Activated T-helper 1 cell treated with anti-CD3 and anti-CD28 coated beads, Interleukin-12 subunit alpha, Interleukin-12 subunit beta, Interleukin-2, Interleukin-4 antibody, amounts not matched to agents 30 ng/mL and 10 ng/mL and 1 ng/mL, durations not matched to agents 14 hours and 24 hours and 36 hours (primary cell): ENCODE measurements around the gene SLC66A2. TPM values are rescaled to one million over a fixed set of nuclear protein-coding genes. Genes with fewer than 3 reads are reported as not detected.

Source experiments
- DNase-seq: peaks from one replicate; pipeline ENCODE4 v3.0.0; 2021; ENCODE audit warnings: low spot score
- H3K27ac Mint-ChIP-seq: one replicate; pipeline ENCODE4 v1.8.0; 2021; ENCODE audit warnings: mild to moderate bottlenecking, mixed read lengths
- H3K27me3 Mint-ChIP-seq: one replicate; pipeline ENCODE4 v1.8.0; 2022; ENCODE audit warnings: mild to moderate bottlenecking, moderate library complexity, mixed read lengths; ENCODE audit not compliant: insufficient read depth
- H3K36me3 Mint-ChIP-seq: one replicate; pipeline ENCODE4 v1.8.0; 2021; ENCODE audit warnings: low read depth, mixed read lengths
- H3K4me1 Mint-ChIP-seq: one replicate; pipeline ENCODE4 v1.8.0; 2021; ENCODE audit warnings: low read depth, mixed read lengths
- H3K4me3 Mint-ChIP-seq: one replicate; pipeline ENCODE4 v1.8.0; 2021; ENCODE audit warnings: mild to moderate bottlenecking, moderate library complexity, mixed read lengths
- H3K9me3 Mint-ChIP-seq: one replicate; pipeline ENCODE4 v1.8.0; 2021; ENCODE audit warnings: mixed read lengths
- intact Hi-C: fragments of 100-400 bp; cut with micrococcal nuclease; formaldehyde crosslinking; loops from one replicate; pipeline ENCODE4 v1.15.1; 2024
- total RNA-seq: library from RNA; stranded (reverse); gene quantifications from 2 replicates; pipeline ENCODE4 v1.2.3, GENCODE V29; 2022

Gene SLC66A2
- total RNA-seq, 1 donor from 2014 or later, result 49.2 TPM

GRCh38 chr18:79936641-79937040 is 14.8 kb downstream of the SLC66A2 start:
- Mint-ChIP-seq H3K36me3 (peaks cover 65% of the 10 kb centered on the region), H3K4me1 (no peaks in the 10 kb centered on the region), H3K4me3 (no peak overlapping the region), H3K9me3 (peaks cover 33% of the 10 kb centered on the region), H3K27me3 (no peaks in the 10 kb centered on the region), H3K27ac (no peak overlapping the region)
- intact Hi-C loops, result no loop called here
- no peak for DNase-seq

GRCh38 chr18:79935925-79936324 is 15.5 kb downstream of the SLC66A2 start:
- Mint-ChIP-seq H3K27me3 (no peaks in the 10 kb centered on the region), H3K27ac (no peak overlapping the region), H3K9me3 (peaks cover 40% of the 10 kb centered on the region), H3K4me3 (no peak overlapping the region), H3K36me3 (peaks cover 70% of the 10 kb centered on the region), H3K4me1 (no peaks in the 10 kb centered on the region)
- DNase-seq, result no peak
- intact Hi-C loops, result no loop called here

DNA sequence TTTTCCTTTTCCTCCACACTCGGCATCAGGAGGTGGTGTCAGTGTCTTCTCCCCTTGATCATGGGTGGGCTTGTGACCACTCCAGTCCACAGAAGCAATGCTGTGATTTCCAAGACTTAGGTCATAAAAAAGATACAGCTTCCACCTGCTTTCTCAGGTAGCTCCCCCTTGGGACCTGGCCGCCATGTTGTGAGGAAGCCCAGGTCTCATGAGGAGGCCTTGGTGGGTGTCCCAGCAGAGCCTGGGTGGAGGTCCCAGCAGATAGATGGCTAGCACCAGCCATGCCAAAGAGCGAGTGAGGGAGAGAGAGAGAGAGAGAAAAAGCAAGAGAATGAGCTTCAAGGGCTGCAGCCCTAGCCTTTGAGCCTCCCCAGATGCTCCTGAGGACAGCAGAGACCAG is 16.0 kb downstream of the SLC66A2 start:
- H3K27me3 Mint-ChIP-seq, result no peaks in the 10 kb centered on the region
- intact Hi-C loops, result no loop called here
- no peak for DNase-seq

DNA sequence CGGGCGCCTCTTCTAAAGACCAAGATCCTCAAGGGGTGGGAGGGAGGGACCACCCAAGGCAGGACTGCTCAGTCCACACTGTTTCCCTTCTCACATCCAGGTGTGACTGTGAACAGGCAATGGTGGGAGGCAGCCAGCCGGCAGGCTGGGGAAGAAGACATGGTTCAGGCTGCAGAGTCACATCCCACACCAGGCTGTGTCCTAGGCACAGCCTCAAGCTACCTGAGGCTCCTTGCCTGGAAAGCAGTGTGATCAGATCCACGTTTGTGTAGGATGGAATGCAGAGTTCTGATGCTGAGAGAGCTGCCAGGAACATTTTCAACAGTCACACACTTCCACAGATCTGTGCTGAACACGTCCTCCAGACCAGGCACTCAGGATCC is 16.4 kb downstream of the SLC66A2 start:
- Mint-ChIP-seq H3K9me3 (peaks cover 46% of the 10 kb centered on the region), H3K4me1 (no peaks in the 10 kb centered on the region), H3K4me3 (no peak overlapping the region), H3K36me3 (peaks cover 75% of the 10 kb centered on the region), H3K27ac (no peak overlapping the region), H3K27me3 (no peaks in the 10 kb centered on the region)
- intact Hi-C loops, result no loop called here
- no peak for DNase-seq

More for the DNA sequence above, 16.0 kb downstream of the SLC66A2 start:
- H3K9me3 Mint-ChIP-seq, result peaks cover 42% of the 10 kb centered on the region
- no peak overlapping the region for H3K27ac Mint-ChIP-seq
- no peaks in the 10 kb centered on the region for H3K4me1 Mint-ChIP-seq
- H3K4me3 Mint-ChIP-seq, result no peak overlapping the region
- peaks cover 71% of the 10 kb centered on the region for H3K36me3 Mint-ChIP-seq

- Mint-ChIP-seq H3K4me1 (no peaks in the 10 kb centered on the region), H3K9me3 (peaks cover 52% of the 10 kb centered on the region), H3K36me3 (peaks cover 76% of the 10 kb centered on the region), H3K27ac (no peak overlapping the region), H3K4me3 (no peak overlapping the region), H3K27me3 (no peaks in the 10 kb centered on the region)
- no peak for DNase-seq
- intact Hi-C loops, result no loop called here
These were observed 16.9 kb downstream of the SLC66A2 start for GRCh38 chr18:79934311-79935097.

DNA sequence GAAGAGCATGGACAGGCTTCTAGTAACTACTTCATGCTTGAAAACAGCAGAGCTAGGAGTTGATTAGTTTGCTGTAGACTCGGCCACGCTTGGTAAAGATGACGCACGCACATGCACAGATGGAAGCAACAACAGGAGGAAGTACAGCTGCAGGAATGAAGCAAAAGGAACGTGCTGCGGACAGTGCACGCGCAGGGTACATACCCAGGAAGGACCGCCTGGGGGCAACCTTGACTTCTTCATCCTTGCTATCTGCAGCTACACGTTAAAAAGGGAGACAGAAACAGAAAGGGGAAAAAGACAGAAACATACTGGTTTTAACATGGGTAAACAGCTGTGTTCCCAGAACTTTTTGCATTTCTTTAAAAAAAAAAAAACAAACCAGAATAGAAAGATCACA is 17.7 kb downstream of the SLC66A2 start:
- no peaks in the 10 kb centered on the region for H3K27me3 Mint-ChIP-seq
- no peaks in the 10 kb centered on the region for H3K4me1 Mint-ChIP-seq
- no peak overlapping the region for H3K27ac Mint-ChIP-seq
- peaks cover 84% of the 10 kb centered on the region for H3K36me3 Mint-ChIP-seq
- no peak overlapping the region for H3K4me3 Mint-ChIP-seq
- peaks cover 59% of the 10 kb centered on the region for H3K9me3 Mint-ChIP-seq
- no peak for DNase-seq
- intact Hi-C loops, result no loop called here

GRCh38 chr18:79932907-79933306 is 18.5 kb downstream of the SLC66A2 start:
- Mint-ChIP-seq H3K27me3 (no peaks in the 10 kb centered on the region), H3K4me1 (no peaks in the 10 kb centered on the region), H3K36me3 (peaks cover 82% of the 10 kb centered on the region), H3K4me3 (no peak overlapping the region), H3K9me3 (peaks cover 64% of the 10 kb centered on the region), H3K27ac (no peak overlapping the region)
- intact Hi-C loops, result no loop called here
- no peak for DNase-seq

DNA sequence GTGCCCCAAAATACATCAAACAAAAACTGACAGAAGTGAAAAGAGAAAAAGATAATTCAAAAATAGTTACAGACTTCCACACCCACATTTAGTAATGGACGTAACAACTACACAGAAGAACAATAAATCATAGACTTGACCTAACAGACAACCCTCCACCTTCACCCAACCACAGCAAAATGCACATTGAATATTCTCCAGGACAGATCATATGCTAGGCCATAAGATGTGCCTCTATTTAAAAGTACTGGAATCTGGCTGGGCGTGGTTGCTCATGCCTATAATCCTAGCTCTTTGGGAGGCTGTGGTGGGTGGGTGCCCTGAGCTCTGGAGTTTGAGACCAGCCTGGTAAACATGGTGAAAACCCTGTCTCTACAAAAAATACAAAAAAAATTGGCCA is 20.0 kb downstream of the SLC66A2 start:
- peaks cover 67% of the 10 kb centered on the region for H3K36me3 Mint-ChIP-seq
- no peaks in the 10 kb centered on the region for H3K4me1 Mint-ChIP-seq
- no peak for DNase-seq
- no peak overlapping the region for H3K4me3 Mint-ChIP-seq
- H3K9me3 Mint-ChIP-seq, result peaks cover 64% of the 10 kb centered on the region
- H3K27ac Mint-ChIP-seq, result no peak overlapping the region
- intact Hi-C loops, result no loop called here
- no peaks in the 10 kb centered on the region for H3K27me3 Mint-ChIP-seq

- Mint-ChIP-seq H3K27ac (no peak overlapping the region), H3K36me3 (peaks cover 54% of the 10 kb centered on the region), H3K4me1 (no peaks in the 10 kb centered on the region), H3K9me3 (peaks cover 56% of the 10 kb centered on the region), H3K4me3 (no peak overlapping the region), H3K27me3 (no peaks in the 10 kb centered on the region)
- intact Hi-C loops, result no loop called here
- no peak for DNase-seq
These were observed 21.3 kb downstream of the SLC66A2 start for GRCh38 chr18:79930020-79930642.

DNA sequence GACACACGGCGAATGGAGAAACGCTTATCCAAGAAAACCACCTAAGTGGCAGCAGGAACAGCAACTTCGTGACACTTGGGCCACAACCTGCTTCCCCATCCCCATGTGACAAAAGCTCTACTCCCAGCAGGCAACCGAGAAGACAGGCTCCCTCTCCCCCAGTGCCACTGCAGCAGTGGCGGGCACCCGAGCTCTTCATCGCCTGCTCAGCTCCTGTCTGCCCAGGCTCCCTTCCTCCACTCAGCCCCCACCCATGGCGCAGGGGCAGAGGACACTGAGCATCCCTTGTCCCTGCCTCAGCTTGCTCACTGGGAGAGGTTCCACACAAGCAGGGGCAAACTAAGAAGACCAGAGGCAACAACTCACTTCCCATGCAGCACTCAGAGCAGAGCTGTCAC is 22.9 kb downstream of the SLC66A2 start:
- no peak overlapping the region for H3K27ac Mint-ChIP-seq

GRCh38 chr18:79927607-79928562 is 23.6 kb downstream of the SLC66A2 start:
- Mint-ChIP-seq H3K27ac (no peak overlapping the region), H3K9me3 (peaks cover 41% of the 10 kb centered on the region), H3K27me3 (no peaks in the 10 kb centered on the region), H3K4me1 (no peaks in the 10 kb centered on the region), H3K36me3 (peaks cover 40% of the 10 kb centered on the region), H3K4me3 (no peak overlapping the region)
- no peak for DNase-seq
- intact Hi-C loops, result no loop called here

More for the DNA sequence above, 22.9 kb downstream of the SLC66A2 start:
- no peak overlapping the region for H3K4me3 Mint-ChIP-seq
- DNase-seq, result no peak
- H3K27me3 Mint-ChIP-seq, result no peaks in the 10 kb centered on the region
- peaks cover 48% of the 10 kb centered on the region for H3K9me3 Mint-ChIP-seq
- peaks cover 42% of the 10 kb centered on the region for H3K36me3 Mint-ChIP-seq
- intact Hi-C loops, result no loop called here
- H3K4me1 Mint-ChIP-seq, result no peaks in the 10 kb centered on the region

- H3K36me3 Mint-ChIP-seq, result peaks cover 36% of the 10 kb centered on the region
- peaks cover 32% of the 10 kb centered on the region for H3K9me3 Mint-ChIP-seq
- intact Hi-C loops, result no loop called here
- H3K4me1 Mint-ChIP-seq, result no peaks in the 10 kb centered on the region
- no peak overlapping the region for H3K27ac Mint-ChIP-seq
- H3K27me3 Mint-ChIP-seq, result no peaks in the 10 kb centered on the region
- H3K4me3 Mint-ChIP-seq, result no peak overlapping the region
- DNase-seq, result no peak
These were observed 24.5 kb downstream of the SLC66A2 start for GRCh38 chr18:79926715-79927606.
